SK-N-SH (cell line): ENCODE data around the gene CALR3. TPM values are rescaled to one million over a fixed set of nuclear protein-coding genes. Genes with fewer than 3 reads are reported as not detected.
A peak's percentile ranks its signal among the peaks of the same experiment; 100 is the strongest.
"Not testable (repeated sequence)": the region's sequence is repeated elsewhere in the genome, so short reads cannot be mapped to it uniquely, and the experiment has no call there.

Experiments used
- CTCF ChIA-PET: fragments of 300-600, 350-600 bp; formaldehyde crosslinking; extraction: SDS; loops from one replicate; lab custom pipeline; 2021; lab: Yijun Ruan, JAX
- POLR2A ChIA-PET: fragments of 350-600 bp; sonication (Branson Sonifier 250); formaldehyde crosslinking; extraction: SDS; loops from one replicate; lab custom pipeline; 2020; ENCODE audit warnings: antibody characterized with exemption, inconsistent platforms; lab: Yijun Ruan, JAX
- DNase-seq: peaks from one replicate; pipeline ENCODE4 v3.0.0; 2012
- H2AFZ ChIP-seq: fragments of 200-600 bp; sonication (generic); 2 replicates; pipeline ENCODE4 v1.8.1; 2016; ENCODE audit warnings: antibody characterized with exemption, mild to moderate bottlenecking, low read depth
- H3F3A ChIP-seq: fragments of 200-600 bp; sonication (generic); replicated peaks from 2 replicates; pipeline ENCODE3; 2016; ENCODE audit warnings: antibody characterized with exemption, mild to moderate bottlenecking; ENCODE audit not compliant: insufficient read depth
- H3K27ac ChIP-seq, 2 experiments: fragments of 200-500 bp in 1 of 2; fragments of 200-600 bp in 1 of 2; sonication (Bioruptor generic) in 1 of 2; sonication (generic), shearing (Covaris generic) in 1 of 2; 2 replicates each; pipeline versions ENCODE4 v1.5.1 to v1.6.1; 2014 to 2016; ENCODE audit warnings: low read depth in 2 of 2, inconsistent platforms in 1 of 2, low read length in 1 of 2, mild to moderate bottlenecking in 1 of 2, mixed read lengths in 1 of 2
- H3K27me3 ChIP-seq: fragments of 200-600 bp; sonication (generic), shearing (Covaris generic); 2 replicates; pipeline ENCODE4 v1.6.1; 2016; ENCODE audit warnings: mixed run types; ENCODE audit not compliant: insufficient read depth
- H3K36me3 ChIP-seq, 2 experiments: fragments of 200-500 bp in 1 of 2; fragments of 200-600 bp in 1 of 2; sonication (Bioruptor generic) in 1 of 2; sonication (generic) in 1 of 2; replicated peaks in 1 of 2; 2 replicates each; pipeline versions ENCODE3 to v1.5.1; 2014 to 2016; ENCODE audit warnings: low read length in 1 of 2, mild to moderate bottlenecking in 1 of 2; ENCODE audit not compliant: insufficient read depth in 2 of 2, control insufficient read depth in 1 of 2
- H3K4me1 ChIP-seq, 2 experiments: fragments of 200-500 bp in 1 of 2; fragments of 200-600 bp in 1 of 2; sonication (Bioruptor generic) in 1 of 2; sonication (generic), shearing (Covaris generic) in 1 of 2; 2 replicates each; pipeline versions ENCODE4 v1.5.1 to v1.6.1; 2014 to 2016; ENCODE audit warnings: low read depth in 1 of 2, low read length in 1 of 2, mixed run types in 1 of 2; ENCODE audit not compliant: insufficient read depth in 2 of 2, control insufficient read depth in 1 of 2
- H3K4me2 ChIP-seq: fragments of 200-600 bp; sonication (generic), shearing (Covaris generic); 2 replicates; pipeline ENCODE4 v1.6.1; 2017; ENCODE audit warnings: mixed run types
- H3K4me3 ChIP-seq, 2 experiments: fragments of 200-500 bp in 1 of 2; fragments of 200-600 bp in 1 of 2; sonication (Bioruptor generic) in 1 of 2; sonication (generic), shearing (Covaris generic) in 1 of 2; 2 replicates each; pipeline versions ENCODE4 v1.5.1 to v1.8.1; 2014 to 2016; ENCODE audit warnings: low read depth in 2 of 2, inconsistent platforms in 1 of 2, low read length in 1 of 2, mild to moderate bottlenecking in 1 of 2, mixed read lengths in 1 of 2, moderate library complexity in 1 of 2
- H3K79me2 ChIP-seq: fragments of 200-600 bp; sonication (generic); 2 replicates; pipeline ENCODE4 v1.8.1; 2017; ENCODE audit warnings: mild to moderate bottlenecking; ENCODE audit not compliant: insufficient read depth
- H3K9ac ChIP-seq: fragments of 200-600 bp; sonication (generic); 2 replicates; pipeline ENCODE4 v1.6.1; 2017; ENCODE audit warnings: mixed run types
- H3K9me2 ChIP-seq: fragments of 200-600 bp; sonication (generic); 2 replicates; pipeline ENCODE4 v1.6.1; 2017; ENCODE audit warnings: mixed run types
- H3K9me3 ChIP-seq: fragments of 200-600 bp; sonication (generic); 2 replicates; pipeline ENCODE4 v1.6.1; 2017; ENCODE audit warnings: mixed run types, mild to moderate bottlenecking, moderate library complexity
- H4K20me1 ChIP-seq: fragments of 200-600 bp; sonication (generic); 2 replicates; pipeline ENCODE4 v1.6.1; 2017; ENCODE audit warnings: mild to moderate bottlenecking, mixed run types; ENCODE audit not compliant: insufficient read depth
- ELF1 ChIP-seq: IDR thresholded peaks from 2 replicates; pipeline ENCODE4 v1.4.0; 2012
- EZH2phosphoT487 ChIP-seq: fragments of 200-600 bp; sonication (generic); IDR thresholded peaks from 2 replicates; pipeline ENCODE4 v1.6.1; 2017; ENCODE audit warnings: low read depth, mixed run types, mild to moderate bottlenecking, antibody characterized with exemption, moderate library complexity, borderline replicate concordance
- FOSL2 ChIP-seq: IDR thresholded peaks from 2 replicates; pipeline ENCODE4 v1.4.0; 2012; ENCODE audit warnings: low read depth, mild to moderate bottlenecking, moderate library complexity, borderline replicate concordance
- FOXM1 ChIP-seq: IDR thresholded peaks from 2 replicates; pipeline ENCODE4 v1.4.0; 2012; ENCODE audit warnings: low read depth, mild to moderate bottlenecking
- MEF2A ChIP-seq: IDR thresholded peaks from 2 replicates; pipeline ENCODE4 v1.4.0; 2012; ENCODE audit warnings: low read depth, borderline replicate concordance
- RAD21 ChIP-seq: IDR thresholded peaks from 2 replicates; pipeline ENCODE4 v1.6.1; 2012; ENCODE audit warnings: mild to moderate bottlenecking, low read length
- RXRA ChIP-seq: IDR thresholded peaks from 2 replicates; pipeline ENCODE4 v1.4.0; 2012; ENCODE audit warnings: low read depth, mild to moderate bottlenecking, borderline replicate concordance
- SMC3 ChIP-seq: IDR thresholded peaks from 2 replicates; pipeline ENCODE4 v1.6.1; 2012; ENCODE audit warnings: low read depth, low read length, improper control_type of control experiment
- TEAD4 ChIP-seq: IDR thresholded peaks from 2 replicates; pipeline ENCODE4 v1.4.0; 2012; ENCODE audit warnings: mild to moderate bottlenecking, borderline replicate concordance; ENCODE audit not compliant: insufficient read depth
- USF1 ChIP-seq: IDR thresholded peaks from 2 replicates; pipeline ENCODE4 v1.4.0; 2012; ENCODE audit warnings: low read depth, borderline replicate concordance
- WGBS: methylation state at CpG from one replicate; pipeline ENCODE4 v1.1.6; 2017; ENCODE audit warnings: low lambda C conversion rate; 5-methylcytosine and 5-hydroxymethylcytosine counted together
- polyA plus RNA-seq, 3 experiments: library from polyadenylated mRNA; depleted of rRNA; stranded (reverse); fragments of >200 nt; gene quantifications; 2 replicates each; pipeline ENCODE4 v1.2.3, GENCODE V29; 2012

CALR3 gene
- polyA plus RNA-seq, 1 of the 3 experiments (the other 2 are of a cell fraction) = not detected

GRCh38 chr19:16496613-16496983 lies 631 bp upstream of the CALR3 start:
- DNase-seq = no peak
- CTCF ChIA-PET = interaction anchor here (0.7 to 2.2 kb wide), 4 partner anchors 19 to 76 kb away, joined by 3 to 12 read pairs (median 3); no protein-coding TSS in a partner anchor
- Histone ChIP-seq H4K20me1 (no peaks in the 10 kb centered on the region), H3F3A (no peaks in the 10 kb centered on the region), H3K9ac (peak overlapping the region; percentile 77), H3K79me2 (peaks cover 26% of the 10 kb centered on the region), H3K4me1 (no peaks in the 10 kb centered on the region; a peak in 1 of 4 replicates)
- WGBS = 4% methylated on average over 16 of the region's 16 CpGs
- TF ChIP-seq FOXM1 (no peak), RXRA (no peak), FOSL2 (0 out of 2 replicates have a peak, but pooled peaks have one; percentile 32), USF1 (no peak), MEF2A (no peak), SMC3 (no peak), EZH2phosphoT487 (no peak), TEAD4 (no peak), ELF1 (no peak)
- TF ChIP-seq, all 33 proteins: peak for 1
- Histone ChIP-seq H3K9me3 (no peaks in the 10 kb centered on the region), H3K4me3 (peak overlapping the region; percentile 49 to 78), H3K27ac (peak overlapping the region in 1 of 2 experiments; percentile 74; a peak in 3 of 4 replicates), H3K27me3 (no peaks in the 10 kb centered on the region), H3K9me2 (no peaks in the 10 kb centered on the region), H3K36me3 (peaks cover 0 to 5% of the 10 kb centered on the region in 2 experiments), H2AFZ (peak overlapping the region; percentile 97; the same call in 1 of the 2 replicates), H3K4me2 (peak overlapping the region; percentile 88)
- POLR2A ChIA-PET = interaction anchor here (0.9 to 1.1 kb wide), 2 partner anchors 42 to 163 kb away, joined by 3 read pairs; no protein-coding TSS in a partner anchor

- 78% methylated on average over 4 of the region's 4 CpGs for WGBS
- not testable (repeated sequence) for H3K9ac ChIP-seq, H3F3A ChIP-seq, H3K79me2 ChIP-seq, H3K9me2 ChIP-seq, H4K20me1 ChIP-seq, H2AFZ ChIP-seq, DNase-seq, H3K27me3 ChIP-seq, H3K9me3 ChIP-seq, H3K27ac ChIP-seq, H3K36me3 ChIP-seq, H3K4me2 ChIP-seq, H3K4me3 ChIP-seq, H3K4me1 ChIP-seq
- POLR2A ChIA-PET = interaction anchor here (1.1 kb wide), 1 partner anchor 9 kb away, joined by 3 read pairs; the partner anchor contains the start of genes C19orf44 and CALR3
- CTCF ChIA-PET = interaction anchor here (2.1 kb wide), 1 partner anchor 45 kb away, joined by 6 read pairs; no protein-coding TSS in a partner anchor
Observed at GRCh38 chr19:16486476-16486875, 9.5 kb downstream of the CALR3 start.

DNA sequence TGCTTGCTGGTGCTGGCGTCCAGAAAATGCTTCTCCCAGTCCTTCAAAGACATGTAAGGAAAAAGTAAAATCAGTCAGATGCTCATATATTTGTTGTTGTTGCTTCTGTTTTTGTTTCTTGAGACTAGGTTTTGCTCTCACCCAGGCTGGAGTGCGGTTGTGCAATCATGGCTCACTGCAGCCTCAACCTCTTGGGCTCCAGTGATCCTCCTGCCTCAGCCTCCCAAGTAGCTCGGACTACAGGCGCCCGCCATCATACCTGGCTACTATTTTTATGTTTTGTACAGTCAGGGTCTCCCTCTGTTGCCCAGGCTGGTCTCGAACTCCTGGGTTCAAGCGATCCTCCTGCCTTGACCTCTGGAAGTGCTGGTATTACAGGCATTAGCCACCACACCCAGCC lies 13.2 kb downstream of the CALR3 start:
- Histone ChIP-seq H2AFZ (no peak overlapping the region), H3K4me3 (no peak overlapping the region), H3K9me3 (no peaks in the 10 kb centered on the region), H3K4me1 (no peaks in the 10 kb centered on the region), H3K27me3 (no peaks in the 10 kb centered on the region; the same call in 1 of the 2 replicates), H3K36me3 (no peaks in the 10 kb centered on the region), H3K4me2 (no peak overlapping the region), H3K79me2 (no peaks in the 10 kb centered on the region), H3K27ac (no peak overlapping the region), H3K9me2 (no peaks in the 10 kb centered on the region), H4K20me1 (no peaks in the 10 kb centered on the region), H3K9ac (no peak overlapping the region), H3F3A (no peaks in the 10 kb centered on the region)
- CTCF ChIA-PET = no interaction called here
- TF ChIP-seq RAD21 = no peak
- DNase-seq = no peak
- POLR2A ChIA-PET = no interaction called here
- WGBS = 77% methylated on average over 7 of the region's 7 CpGs
